Measurements from ENCODE around the gene NME5.

DNA sequence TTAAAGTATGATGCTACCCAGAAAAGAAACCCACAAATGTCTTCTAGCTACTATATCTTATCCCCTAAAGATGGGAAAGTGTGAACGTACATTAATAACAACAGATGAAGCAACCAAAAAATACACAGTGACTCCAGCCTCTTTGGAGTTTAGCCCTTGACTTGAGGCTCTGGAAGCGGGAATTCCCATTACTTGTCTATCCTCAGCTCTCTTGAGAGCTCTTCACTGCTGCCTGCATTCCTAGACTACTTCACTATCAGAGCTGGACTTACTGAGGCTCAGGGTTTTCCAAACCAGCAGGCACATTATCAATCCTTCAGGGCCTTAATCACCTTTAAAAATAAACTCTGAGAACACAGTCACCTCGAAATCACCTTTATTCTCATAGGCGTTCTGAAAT is 1.0 kb upstream of the NME5 start:
- TF ChIP-seq EP300 (IDR thresholded peaks at IDR 0.05) (no peak), POLR2AphosphoS5 (IDR thresholded peaks at IDR 0.05) (no peak)
- TF ChIP-seq, protein P1, sequence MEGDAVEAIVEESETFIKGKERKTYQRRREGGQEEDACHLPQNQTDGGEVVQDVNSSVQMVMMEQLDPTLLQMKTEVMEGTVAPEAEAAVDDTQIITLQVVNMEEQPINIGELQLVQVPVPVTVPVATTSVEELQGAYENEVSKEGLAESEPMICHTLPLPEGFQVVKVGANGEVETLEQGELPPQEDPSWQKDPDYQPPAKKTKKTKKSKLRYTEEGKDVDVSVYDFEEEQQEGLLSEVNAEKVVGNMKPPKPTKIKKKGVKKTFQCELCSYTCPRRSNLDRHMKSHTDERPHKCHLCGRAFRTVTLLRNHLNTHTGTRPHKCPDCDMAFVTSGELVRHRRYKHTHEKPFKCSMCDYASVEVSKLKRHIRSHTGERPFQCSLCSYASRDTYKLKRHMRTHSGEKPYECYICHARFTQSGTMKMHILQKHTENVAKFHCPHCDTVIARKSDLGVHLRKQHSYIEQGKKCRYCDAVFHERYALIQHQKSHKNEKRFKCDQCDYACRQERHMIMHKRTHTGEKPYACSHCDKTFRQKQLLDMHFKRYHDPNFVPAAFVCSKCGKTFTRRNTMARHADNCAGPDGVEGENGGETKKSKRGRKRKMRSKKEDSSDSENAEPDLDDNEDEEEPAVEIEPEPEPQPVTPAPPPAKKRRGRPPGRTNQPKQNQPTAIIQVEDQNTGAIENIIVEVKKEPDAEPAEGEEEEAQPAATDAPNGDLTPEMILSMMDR (IDR thresholded peaks at IDR 0.05): no peak
